HG03378 (cell line): ENCODE measurements around the gene EPHB2.

Source experiments
- ATAC-seq: cut with Tn5 transposase; IDR thresholded peaks from one replicate; pipeline ENCODE4 v1.9.1; 2021; ENCODE audit warnings: mild to moderate bottlenecking, moderate library complexity; ENCODE audit not compliant: unreplicated experiment

Gene EPHB2

DNA sequence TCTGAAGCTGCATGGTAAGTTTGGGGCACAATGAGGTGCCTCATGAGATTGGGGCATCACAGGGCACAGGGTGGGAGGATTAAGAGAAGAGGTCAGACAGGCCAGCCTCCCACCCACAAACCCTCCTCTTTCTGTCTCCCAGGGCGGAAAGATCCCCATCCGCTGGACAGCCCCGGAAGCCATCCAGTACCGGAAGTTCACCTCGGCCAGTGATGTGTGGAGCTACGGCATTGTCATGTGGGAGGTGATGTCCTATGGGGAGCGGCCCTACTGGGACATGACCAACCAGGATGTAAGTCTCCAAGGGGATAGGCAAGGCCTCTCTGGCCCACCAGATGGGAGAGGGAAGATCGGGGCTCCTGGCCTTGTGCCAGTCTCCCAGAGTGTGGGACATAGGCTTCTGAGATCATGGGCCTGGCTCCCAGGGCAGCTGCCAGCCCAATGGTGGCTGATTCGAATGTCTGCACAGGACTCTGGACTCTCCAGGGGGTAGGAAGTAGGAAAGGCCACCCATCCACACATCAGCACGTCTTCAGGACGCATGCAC, 198.3 kb downstream of the EPHB2 start:
- no peak for ATAC-seq

DNA sequence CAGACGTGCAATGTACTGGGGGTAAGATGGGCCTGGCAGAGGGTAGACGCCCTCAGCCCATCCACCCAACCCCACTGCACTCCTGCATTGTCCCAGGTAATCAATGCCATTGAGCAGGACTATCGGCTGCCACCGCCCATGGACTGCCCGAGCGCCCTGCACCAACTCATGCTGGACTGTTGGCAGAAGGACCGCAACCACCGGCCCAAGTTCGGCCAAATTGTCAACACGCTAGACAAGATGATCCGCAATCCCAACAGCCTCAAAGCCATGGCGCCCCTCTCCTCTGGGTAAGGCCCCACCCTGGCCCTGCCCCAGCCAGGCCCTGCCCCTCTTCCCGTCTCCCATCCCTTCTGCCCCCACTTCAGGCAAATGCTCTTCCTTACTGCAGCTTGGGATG, 199.6 kb downstream of the EPHB2 start:
- no peak for ATAC-seq

DNA sequence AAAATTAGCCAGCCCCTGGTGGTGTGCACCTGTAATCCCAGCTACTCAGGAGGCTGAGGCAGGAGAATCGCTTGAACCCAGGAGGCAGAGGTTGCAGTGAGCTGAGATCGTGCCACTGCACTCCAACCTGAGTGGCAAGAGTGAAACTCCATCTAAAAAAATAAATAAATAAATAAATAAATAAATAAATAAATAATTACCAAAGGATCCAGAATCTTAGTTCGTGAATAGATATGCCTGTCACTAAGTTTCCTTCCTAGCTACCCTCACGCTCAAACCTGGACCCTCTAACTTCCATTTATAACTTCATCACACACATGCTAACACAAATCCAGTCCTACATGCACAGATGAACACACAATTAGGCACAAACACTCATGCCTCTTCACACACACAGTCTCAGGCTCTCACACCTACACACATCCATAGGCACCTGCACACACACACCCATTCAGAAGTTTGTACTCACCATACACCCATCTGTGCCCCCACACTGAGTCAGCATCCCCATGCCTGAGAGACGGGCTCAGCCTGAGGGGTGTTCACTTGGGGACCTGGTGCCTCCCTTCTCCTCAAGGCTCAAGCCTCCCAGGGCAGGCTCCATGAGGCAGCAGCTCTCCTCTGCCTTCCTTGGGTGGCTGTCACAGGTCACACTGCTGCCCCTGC, 200.5 kb downstream of the EPHB2 start:
- no peak for ATAC-seq

DNA sequence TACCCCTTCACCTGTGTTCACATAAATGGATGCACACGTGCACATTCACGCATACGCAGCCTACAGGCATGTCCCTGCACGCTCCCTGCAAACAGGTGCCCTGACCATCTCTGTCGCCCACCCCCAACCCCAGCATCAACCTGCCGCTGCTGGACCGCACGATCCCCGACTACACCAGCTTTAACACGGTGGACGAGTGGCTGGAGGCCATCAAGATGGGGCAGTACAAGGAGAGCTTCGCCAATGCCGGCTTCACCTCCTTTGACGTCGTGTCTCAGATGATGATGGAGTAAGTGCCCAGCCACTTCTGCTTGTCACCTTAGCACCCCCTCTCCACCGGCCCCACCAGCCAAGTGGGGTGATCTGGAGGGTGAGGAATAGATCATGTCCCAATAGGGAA, 201.7 kb downstream of the EPHB2 start:
- ATAC-seq = no peak

DNA sequence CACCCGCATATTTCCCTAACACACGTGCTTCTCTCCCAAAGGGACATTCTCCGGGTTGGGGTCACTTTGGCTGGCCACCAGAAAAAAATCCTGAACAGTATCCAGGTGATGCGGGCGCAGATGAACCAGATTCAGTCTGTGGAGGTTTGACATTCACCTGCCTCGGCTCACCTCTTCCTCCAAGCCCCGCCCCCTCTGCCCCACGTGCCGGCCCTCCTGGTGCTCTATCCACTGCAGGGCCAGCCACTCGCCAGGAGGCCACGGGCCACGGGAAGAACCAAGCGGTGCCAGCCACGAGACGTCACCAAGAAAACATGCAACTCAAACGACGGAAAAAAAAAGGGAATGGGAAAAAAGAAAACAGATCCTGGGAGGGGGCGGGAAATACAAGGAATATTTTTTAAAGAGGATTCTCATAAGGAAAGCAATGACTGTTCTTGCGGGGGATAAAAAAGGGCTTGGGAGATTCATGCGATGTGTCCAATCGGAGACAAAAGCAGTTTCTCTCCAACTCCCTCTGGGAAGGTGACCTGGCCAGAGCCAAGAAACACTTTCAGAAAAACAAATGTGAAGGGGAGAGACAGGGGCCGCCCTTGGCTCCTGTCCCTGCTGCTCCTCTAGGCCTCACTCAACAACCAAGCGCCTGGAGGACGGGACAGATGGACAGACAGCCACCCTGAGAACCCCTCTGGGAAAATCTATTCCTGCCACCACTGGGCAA, 202.9 kb downstream of the EPHB2 start:
- ATAC-seq = no peak

DNA sequence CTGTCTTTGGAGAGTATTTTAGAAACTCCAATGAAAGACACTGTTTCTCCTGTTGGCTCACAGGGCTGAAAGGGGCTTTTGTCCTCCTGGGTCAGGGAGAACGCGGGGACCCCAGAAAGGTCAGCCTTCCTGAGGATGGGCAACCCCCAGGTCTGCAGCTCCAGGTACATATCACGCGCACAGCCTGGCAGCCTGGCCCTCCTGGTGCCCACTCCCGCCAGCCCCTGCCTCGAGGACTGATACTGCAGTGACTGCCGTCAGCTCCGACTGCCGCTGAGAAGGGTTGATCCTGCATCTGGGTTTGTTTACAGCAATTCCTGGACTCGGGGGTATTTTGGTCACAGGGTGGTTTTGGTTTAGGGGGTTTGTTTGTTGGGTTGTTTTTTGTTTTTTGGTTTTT, 203.5 kb downstream of the EPHB2 start:
- no peak for ATAC-seq

DNA sequence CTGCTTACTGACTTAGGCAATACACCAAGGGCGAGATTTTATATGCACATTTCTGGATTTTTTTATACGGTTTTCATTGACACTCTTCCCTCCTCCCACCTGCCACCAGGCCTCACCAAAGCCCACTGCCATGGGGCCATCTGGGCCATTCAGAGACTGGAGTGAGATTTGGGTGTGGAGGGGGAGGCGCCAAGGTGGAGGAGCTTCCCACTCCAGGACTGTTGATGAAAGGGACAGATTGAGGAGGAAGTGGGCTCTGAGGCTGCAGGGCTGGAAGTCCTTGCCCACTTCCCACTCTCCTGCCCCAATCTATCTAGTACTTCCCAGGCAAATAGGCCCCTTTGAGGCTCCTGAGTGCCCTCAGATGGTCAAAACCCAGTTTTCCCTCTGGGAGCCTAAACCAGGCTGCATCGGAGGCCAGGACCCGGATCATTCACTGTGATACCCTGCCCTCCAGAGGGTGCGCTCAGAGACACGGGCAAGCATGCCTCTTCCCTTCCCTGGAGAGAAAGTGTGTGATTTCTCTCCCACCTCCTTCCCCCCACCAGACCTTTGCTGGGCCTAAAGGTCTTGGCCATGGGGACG, 204.1 kb downstream of the EPHB2 start:
- ATAC-seq = no peak

DNA sequence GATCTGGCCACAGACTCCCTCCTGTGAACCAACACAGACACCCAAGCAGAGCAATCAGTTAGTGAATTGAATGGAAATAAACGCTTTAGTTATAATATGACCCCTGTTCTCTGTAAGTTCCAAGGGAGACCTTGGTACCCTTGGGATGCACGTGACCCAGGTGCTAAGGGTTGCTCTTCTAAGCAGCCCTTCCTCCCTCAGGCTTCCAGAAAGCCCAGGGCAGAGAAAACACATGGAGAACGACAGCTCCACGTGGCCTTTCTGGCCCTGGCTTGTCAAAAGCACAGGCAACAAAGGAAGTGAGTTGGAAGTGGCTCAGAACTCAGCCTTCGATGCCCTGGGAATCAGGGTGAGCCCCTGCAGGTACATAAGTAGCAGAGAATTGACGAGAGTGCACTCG, 204.6 kb downstream of the EPHB2 start:
- ATAC-seq = no peak

DNA sequence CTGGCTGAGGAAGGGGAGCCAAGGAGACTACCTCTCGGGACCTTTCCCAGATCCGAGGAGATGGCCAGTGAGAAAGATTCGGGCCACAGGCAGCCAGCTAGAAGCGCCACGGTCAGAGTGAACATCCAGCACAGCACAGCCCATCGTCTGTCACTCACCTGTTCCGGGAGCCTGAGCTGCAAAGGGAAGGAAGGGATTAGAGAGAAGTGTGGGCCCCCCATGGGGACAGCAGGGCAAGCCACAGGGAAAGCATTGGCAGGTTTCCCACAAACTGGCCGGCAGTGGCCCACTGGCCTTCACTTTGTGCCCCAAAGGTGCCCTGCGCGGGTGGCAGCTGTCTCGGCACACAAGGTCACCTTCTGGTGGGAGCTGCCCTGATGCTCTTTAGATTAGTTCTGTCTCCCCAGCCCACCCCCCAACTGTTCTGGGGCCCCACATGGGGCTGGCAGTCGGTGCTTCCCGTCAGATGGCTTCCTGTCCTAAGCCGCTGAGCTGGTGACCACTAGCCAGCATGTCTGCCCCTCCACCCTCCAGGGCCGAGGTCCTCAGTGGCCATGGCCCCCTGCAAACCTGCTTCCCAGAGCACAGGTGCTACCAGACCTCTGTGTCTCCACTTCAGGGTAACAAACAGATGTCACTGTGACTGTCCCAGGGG, 205.3 kb downstream of the EPHB2 start:
- no peak for ATAC-seq

DNA sequence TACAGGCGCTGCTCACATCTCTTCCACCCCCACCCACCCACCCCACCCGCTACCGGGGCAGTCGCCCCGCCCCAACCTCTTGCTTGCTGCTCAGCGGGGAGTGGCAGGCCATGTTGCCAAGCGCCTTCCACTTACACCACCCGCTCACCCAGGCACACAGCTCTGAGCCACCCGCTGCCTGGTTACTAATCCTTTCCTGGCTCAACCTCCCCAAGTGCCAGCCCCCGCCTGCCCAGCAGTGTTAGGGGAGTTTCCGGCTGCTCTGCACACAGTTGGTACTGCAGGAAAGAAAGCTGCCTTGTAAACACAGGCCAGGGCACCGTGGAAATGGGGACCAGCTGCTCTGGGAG, 205.8 kb downstream of the EPHB2 start:
- no peak for ATAC-seq

DNA sequence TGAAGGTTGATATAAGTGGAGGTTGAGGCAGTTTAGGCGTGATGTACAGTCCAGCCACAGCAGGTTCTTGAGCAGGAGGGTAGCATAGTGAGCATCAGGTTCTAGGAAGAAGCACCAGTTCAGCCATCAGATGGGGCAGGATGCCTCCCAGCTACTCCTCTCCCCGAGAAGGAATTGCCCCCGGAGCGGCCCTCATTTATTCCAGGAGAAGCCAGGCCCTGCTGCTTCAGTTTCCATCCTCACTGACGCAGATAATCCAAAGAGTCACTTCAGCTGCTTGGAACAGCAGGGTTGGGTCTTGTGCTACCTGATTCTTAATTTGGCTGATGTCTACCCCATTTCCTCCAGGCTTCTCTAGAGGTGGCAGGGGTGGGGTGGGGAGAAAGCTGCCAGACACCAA, 207.3 kb downstream of the EPHB2 start:
- no peak for ATAC-seq

DNA sequence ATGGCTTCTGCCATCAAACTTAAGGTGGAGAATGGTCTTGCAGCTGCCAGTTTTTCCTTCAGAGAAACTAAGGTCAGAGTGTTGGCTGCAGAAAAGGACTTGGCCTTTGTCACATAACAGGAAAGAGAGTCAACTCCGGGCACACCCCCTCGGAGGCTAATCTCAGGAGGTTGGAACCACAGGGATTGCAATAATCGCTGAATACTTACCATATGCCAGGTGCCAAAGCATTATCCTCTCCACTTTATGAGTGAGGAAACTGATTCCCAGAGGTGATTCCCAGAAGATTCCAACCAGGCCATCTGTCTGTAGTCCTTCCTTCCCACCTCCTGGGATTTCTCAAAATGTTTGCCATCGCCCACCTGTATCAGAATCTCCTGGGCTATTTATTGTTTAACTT, 208.0 kb downstream of the EPHB2 start:
- no peak for ATAC-seq

DNA sequence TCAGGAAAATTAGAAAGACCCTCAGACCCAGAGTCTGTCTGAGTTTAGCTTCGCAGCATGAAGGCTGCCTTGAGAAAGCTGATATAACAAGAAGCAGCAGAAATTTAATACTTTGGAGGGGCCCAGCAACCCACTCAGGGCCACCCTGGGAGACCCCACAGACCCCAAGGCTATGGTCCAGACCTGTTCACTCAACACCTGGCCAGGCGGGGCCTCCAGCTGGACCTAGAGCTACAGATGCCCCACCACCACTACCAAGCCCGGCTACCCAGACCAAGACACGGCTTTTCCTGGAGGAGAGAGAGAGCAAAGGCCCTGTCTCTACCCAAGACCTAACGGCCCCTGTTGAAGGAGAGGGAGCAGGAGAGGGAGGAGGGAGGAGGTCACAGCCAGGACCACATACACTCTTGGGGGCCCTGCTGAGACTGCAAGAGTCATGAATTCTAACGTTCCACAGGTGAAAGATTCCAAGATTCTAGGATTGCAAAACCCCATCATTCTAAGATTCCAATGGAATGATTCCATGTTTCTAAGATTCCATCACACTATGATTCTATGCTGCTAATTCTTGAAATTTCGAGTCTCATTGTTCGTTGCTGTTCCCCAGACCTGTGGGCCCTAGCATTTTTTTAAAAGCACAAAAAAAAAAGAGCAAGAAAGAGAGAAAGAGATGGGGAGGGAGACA, 208.8 kb downstream of the EPHB2 start:
- ATAC-seq = no peak

DNA sequence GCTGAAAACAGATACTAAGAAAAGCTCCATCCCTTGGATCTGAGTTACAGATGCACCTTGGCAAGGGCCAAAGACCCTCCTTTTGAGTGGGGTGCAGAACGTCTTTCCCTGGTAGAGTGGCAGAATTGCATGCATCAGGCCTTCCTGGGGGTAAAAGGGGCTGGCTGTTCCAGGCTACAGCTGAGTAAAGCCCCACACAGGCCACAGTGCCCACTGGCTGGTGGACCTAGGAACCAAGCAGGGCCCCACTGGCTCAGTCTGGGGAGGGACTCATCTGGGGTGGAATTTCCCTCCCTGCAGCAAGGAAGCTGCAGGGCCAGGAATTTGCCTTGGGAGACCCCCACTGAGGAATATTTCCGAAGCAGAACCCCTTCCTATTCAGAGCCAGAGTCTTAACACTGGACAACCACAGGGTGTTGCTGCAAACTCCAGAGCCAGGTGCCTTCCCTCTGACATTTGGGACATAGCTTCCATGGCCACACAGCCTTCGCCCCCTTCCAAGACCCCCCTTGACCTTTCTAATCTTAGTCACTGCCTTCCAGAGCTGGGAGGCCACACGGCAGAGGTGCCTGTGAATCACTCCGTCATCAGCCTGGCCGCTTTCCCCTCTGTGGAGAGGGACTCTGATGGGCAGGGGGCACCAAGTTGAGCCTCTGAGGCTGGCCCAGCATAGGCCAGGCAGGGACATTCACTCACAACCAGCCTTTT, 209.5 kb downstream of the EPHB2 start:
- ATAC-seq = no peak

DNA sequence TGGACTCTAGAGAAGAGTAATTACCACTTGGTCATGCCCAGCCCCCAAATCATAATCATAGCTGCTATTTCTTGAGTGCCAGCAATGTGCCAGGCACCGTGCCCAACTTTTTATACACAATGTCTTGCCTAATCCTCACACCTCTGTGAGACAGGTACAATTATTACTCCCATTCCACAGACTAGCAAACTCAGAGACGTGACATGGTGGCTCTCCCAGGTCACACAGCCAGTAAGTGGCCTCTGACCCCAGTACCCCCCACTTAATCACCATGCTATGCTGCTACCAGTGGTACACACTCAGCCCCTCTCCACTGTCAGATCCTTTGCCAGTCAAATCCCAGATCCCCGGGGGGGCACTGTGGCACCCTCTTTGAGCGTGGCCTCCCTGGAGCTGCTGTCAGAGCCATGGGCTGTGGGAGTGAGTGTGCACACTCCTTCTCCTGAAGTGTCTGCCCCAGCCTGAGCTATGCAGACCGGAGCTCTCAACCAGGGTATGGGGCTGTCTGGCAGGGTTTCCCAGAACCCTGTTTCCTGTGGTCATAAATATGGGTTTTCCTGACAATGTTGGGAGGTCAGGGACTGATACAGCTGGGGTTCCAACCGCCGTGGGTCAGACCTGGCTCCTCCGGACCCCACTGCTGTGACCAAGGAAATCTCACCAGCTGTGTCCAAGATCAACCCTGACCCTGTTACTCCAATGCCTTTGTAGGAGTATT, 210.3 kb downstream of the EPHB2 start:
- ATAC-seq = no peak

DNA sequence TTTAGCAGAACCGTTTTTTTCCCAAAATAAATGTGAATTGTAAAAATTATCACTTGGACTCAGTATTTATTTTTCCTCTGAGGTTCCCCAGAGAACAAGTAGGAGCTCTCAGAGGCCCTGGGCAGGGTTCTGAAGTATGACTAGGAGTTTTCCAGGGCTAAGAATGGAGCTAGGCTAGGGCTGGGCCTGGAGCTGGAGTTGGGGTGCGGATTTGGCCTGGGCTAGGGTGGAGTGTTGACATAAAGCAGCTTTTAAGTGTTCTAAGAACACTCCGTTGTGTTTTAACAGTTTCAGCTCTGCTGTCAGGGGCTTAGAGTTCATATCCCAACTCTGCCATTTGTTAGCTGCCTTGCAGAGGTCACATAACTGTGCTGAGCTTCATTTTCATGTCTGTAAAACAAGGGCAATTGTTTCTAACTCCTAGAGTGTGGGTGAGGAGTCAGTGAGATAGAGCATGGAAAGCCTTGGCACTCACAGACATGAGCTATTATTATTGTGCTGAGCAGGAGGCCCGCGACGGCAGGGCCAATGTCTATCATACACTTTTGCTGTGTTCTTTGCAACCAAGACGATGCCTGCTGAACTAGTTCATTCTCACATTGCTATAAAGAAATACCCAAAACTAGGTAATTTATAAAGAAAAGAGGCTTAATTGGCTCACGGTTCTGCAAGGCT, 210.9 kb downstream of the EPHB2 start:
- ATAC-seq = no peak

DNA sequence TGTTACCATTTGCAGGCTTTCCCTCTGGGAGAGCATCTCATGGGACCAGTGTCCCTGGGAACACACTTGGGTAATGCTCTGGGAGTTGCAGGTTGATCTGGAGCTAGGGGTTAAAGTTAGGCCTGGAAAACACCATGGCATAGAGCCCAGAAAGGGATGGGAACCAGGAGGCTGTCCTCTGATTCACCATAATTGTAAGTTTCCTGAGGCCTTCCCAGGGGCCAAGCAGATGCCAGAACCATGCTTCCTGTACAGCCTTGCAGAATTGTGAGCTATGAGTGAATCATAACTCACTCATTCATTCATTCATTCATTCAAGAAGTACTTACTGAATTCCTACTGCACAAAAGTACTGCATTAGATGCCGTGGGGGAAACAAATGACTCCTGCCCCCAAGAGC, 212.0 kb downstream of the EPHB2 start:
- ATAC-seq = no peak

DNA sequence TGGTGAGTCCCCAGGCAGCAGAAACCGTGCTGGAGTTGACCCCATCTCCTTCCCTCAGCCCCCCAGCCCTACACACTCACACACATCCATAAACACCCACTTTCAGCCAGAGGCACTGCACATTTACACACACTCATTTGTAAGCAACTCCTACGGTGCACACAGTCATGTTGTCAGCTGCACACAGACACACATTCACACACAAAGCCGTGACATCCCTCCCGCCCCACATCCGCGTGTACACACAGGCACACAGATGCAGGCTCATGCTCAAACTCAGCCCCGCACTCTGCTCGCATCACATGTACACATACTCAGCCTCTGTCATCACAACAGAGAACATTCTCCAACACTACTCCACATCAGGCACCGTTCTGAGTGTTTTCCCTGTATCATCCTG, 214.5 kb downstream of the EPHB2 start:
- ATAC-seq = no peak

DNA sequence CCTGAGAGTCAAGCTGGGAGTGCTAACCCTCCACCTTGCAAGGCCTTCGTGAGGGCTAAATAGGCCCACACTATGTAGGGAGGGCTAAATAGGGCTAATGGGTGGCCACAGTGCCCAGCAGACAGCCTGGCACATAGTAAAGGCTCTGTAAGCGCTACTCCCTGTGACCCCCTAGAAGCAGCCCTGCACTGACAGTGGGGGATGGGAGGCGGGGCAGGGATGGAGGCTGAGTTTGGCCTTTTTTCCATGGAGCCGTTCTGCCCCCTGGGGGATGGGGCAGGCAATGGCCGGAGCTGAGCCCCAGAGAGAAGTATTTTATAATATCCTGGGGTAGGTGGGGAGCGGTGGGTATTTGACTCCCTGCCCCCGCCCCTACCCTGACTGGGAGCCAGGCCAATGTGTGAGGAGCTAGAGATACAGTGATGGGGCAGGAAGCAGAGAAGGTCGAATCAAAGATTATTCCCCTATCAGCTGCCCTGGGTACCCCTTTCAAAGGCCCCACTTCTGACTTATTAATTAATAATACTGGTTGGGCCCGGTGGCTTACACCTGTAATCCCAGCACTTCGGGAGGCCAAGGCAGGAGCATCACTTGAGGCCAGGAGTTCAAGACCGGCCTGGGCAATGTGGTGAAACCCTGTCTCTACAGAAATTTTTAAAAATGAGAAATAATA, 219.7 kb downstream of the EPHB2 start:
- no peak for ATAC-seq
